K562 (cell line): Measurements from ENCODE around the gene NPAS3.

Experiments
- TF ChIP-seq, protein P1 (sequence below): conservative IDR thresholded peaks from 2 replicates; pipeline ENCODE4 v1.6.1; 2011; ENCODE audit warnings: low read depth, mild to moderate bottlenecking, low read length; ENCODE audit not compliant: control insufficient read depth
- TF ChIP-seq, protein P2 (sequence below), 2 experiments: fragments of 450-650 bp in 1 of 2; sonication (generic) in 1 of 2; formaldehyde crosslinking in 1 of 2; IDR thresholded peaks in 1 of 2; conservative IDR thresholded peaks in 1 of 2; 2 replicates each; pipeline versions ENCODE4 v1.6.1 to v1.8.1; 2016 to 2023; ENCODE audit warnings: mild to moderate bottlenecking in 2 of 2, moderate library complexity in 2 of 2, inconsistent platforms in 1 of 2, missing genetic modification reagents in 1 of 2

DNA sequence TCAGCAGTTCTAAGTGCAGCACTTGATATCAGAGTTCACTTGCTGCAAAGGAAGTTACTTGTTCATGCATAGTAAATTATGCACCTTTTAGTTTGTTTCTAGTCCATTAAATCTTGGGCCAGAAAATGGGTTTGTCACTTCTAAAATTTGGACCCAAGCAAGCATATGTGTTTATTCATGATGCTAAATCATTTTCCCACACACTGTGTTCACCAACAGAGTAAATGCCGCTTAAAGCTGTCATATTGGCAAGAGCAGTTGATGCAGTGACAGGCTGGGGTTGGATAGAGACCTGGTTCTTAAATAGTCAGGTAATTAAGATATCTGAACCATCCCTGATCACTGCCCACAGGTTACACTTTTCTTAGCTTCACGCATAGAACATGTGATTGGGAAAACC lies 602.5 kb downstream of the NPAS3 start:
- TF ChIP-seq, protein P1, sequence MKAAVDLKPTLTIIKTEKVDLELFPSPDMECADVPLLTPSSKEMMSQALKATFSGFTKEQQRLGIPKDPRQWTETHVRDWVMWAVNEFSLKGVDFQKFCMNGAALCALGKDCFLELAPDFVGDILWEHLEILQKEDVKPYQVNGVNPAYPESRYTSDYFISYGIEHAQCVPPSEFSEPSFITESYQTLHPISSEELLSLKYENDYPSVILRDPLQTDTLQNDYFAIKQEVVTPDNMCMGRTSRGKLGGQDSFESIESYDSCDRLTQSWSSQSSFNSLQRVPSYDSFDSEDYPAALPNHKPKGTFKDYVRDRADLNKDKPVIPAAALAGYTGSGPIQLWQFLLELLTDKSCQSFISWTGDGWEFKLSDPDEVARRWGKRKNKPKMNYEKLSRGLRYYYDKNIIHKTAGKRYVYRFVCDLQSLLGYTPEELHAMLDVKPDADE = no peak
- TF ChIP-seq, protein P2, sequence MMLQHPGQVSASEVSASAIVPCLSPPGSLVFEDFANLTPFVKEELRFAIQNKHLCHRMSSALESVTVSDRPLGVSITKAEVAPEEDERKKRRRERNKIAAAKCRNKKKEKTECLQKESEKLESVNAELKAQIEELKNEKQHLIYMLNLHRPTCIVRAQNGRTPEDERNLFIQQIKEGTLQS (IDR thresholded peaks at IDR 0.05) = no peak
- TF ChIP-seq, protein P2 (CRISPR knock-in tag; conservative IDR thresholded peaks at IDR 0.05) = no peak
